ENCODE measurements around the gene ITPR2. TPM values are rescaled to one million over a fixed set of nuclear protein-coding genes. Genes with fewer than 3 reads are reported as not detected.

Gene ITPR2
- total RNA-seq, 1 experiment from 2014 or later = 26.0 TPM

GRCh38 chr12:26599096-26599695 is 233.8 kb downstream of the ITPR2 start:
- Histone ChIP-seq H3K79me2 (ENCODE audit: low read depth) (no peaks in the 10 kb centered on the region), H3K27ac (no peak overlapping the region), H3K27me3 (ENCODE audit: insufficient read depth, low read depth) (no peaks in the 10 kb centered on the region), H3K4me3 (no peak overlapping the region), H3K9me2 (ENCODE audit: insufficient read depth) (no peaks in the 10 kb centered on the region), H2AFZ (no peak overlapping the region), H3F3A (ENCODE audit: insufficient read depth, low read depth) (no peaks in the 10 kb centered on the region), H4K20me1 (ENCODE audit: insufficient read depth) (no peaks in the 10 kb centered on the region), H3K4me1 (replicated peaks; ENCODE audit: insufficient read depth) (no peaks in the 10 kb centered on the region), H3K9me3 (ENCODE audit: insufficient read depth, low read depth) (no peaks in the 10 kb centered on the region), H3K36me3 (ENCODE audit: low read depth) (no peaks in the 10 kb centered on the region), H3K4me2 (no peak overlapping the region)
- no peak for DNase-seq
- ChIA-PET CTCF (no interaction called here), POLR2A (ENCODE audit: unreplicated experiment) (no interaction called here)
- intact Hi-C loops (cut with micrococcal nuclease; ENCODE audit: unreplicated experiment) = no loop called here
- BruUV-seq (replicated peaks) = no TSS peak
- TF ChIP-seq EZH2 (IDR thresholded peaks at IDR 0.05; ENCODE audit: low read depth) = no peak
- TF ChIP-seq, protein P1, sequence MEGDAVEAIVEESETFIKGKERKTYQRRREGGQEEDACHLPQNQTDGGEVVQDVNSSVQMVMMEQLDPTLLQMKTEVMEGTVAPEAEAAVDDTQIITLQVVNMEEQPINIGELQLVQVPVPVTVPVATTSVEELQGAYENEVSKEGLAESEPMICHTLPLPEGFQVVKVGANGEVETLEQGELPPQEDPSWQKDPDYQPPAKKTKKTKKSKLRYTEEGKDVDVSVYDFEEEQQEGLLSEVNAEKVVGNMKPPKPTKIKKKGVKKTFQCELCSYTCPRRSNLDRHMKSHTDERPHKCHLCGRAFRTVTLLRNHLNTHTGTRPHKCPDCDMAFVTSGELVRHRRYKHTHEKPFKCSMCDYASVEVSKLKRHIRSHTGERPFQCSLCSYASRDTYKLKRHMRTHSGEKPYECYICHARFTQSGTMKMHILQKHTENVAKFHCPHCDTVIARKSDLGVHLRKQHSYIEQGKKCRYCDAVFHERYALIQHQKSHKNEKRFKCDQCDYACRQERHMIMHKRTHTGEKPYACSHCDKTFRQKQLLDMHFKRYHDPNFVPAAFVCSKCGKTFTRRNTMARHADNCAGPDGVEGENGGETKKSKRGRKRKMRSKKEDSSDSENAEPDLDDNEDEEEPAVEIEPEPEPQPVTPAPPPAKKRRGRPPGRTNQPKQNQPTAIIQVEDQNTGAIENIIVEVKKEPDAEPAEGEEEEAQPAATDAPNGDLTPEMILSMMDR (conservative IDR thresholded peaks at IDR 0.05) = no peak

DNA sequence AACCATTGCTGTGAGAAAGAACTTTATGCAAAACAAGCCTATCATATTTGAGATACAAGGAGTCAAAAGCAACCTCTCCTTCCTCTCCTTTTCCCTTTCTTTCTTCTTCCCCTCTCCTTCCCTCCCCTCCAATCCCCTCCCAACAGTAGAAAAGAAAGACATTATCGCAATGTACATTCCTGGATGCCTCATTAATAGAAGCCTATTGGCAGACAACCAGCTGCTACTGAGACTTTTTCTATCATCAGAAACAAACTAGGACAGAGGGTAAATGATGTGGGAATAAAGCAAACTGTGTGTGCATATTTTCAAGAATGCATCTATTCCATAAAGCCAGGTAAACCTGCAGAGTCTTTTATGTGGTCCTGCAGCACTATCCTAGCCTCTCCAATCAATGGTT is 237.2 kb downstream of the ITPR2 start:
- ChIA-PET CTCF (no interaction called here), POLR2A (ENCODE audit: unreplicated experiment) (no interaction called here)
- Histone ChIP-seq H3F3A (ENCODE audit: insufficient read depth, low read depth) (no peaks in the 10 kb centered on the region), H4K20me1 (ENCODE audit: insufficient read depth) (no peaks in the 10 kb centered on the region), H2AFZ (no peak overlapping the region), H3K4me2 (no peak overlapping the region), H3K4me1 (replicated peaks; ENCODE audit: insufficient read depth) (no peaks in the 10 kb centered on the region), H3K27ac (no peak overlapping the region), H3K4me3 (no peak overlapping the region), H3K79me2 (ENCODE audit: low read depth) (no peaks in the 10 kb centered on the region), H3K9me2 (ENCODE audit: insufficient read depth) (no peaks in the 10 kb centered on the region), H3K9me3 (ENCODE audit: insufficient read depth, low read depth) (no peaks in the 10 kb centered on the region), H3K36me3 (ENCODE audit: low read depth) (no peaks in the 10 kb centered on the region), H3K27me3 (ENCODE audit: insufficient read depth, low read depth) (no peaks in the 10 kb centered on the region)
- DNase-seq = no peak
- intact Hi-C loops (cut with micrococcal nuclease; ENCODE audit: unreplicated experiment) = no loop called here
- no TSS peak for BruUV-seq (replicated peaks)
- TF ChIP-seq, protein P1 (conservative IDR thresholded peaks at IDR 0.05) = no peak
- no peak for TF ChIP-seq EZH2 (IDR thresholded peaks at IDR 0.05; ENCODE audit: low read depth)

- no peak for DNase-seq
- no peaks in the 10 kb centered on the region for H3K36me3 ChIP-seq (ENCODE audit: low read depth)
- H3F3A ChIP-seq (ENCODE audit: insufficient read depth, low read depth) = no peaks in the 10 kb centered on the region
- H3K4me1 ChIP-seq (replicated peaks; ENCODE audit: insufficient read depth) = no peaks in the 10 kb centered on the region
- TF ChIP-seq EZH2 (IDR thresholded peaks at IDR 0.05; ENCODE audit: low read depth) = no peak
- TF ChIP-seq, protein P1 (conservative IDR thresholded peaks at IDR 0.05) = no peak
- no peak overlapping the region for H3K4me3 ChIP-seq
- H4K20me1 ChIP-seq (ENCODE audit: insufficient read depth) = no peaks in the 10 kb centered on the region
- H3K9me3 ChIP-seq (ENCODE audit: insufficient read depth, low read depth) = no peaks in the 10 kb centered on the region
- H3K79me2 ChIP-seq (ENCODE audit: low read depth) = no peaks in the 10 kb centered on the region
- BruUV-seq (replicated peaks) = no TSS peak
- no peak overlapping the region for H3K4me2 ChIP-seq
- H3K27me3 ChIP-seq (ENCODE audit: insufficient read depth, low read depth) = no peaks in the 10 kb centered on the region
- POLR2A ChIA-PET (ENCODE audit: unreplicated experiment) = no interaction called here
- CTCF ChIA-PET = no interaction called here
- no peak overlapping the region for H2AFZ ChIP-seq
- H3K27ac ChIP-seq = no peak overlapping the region
- intact Hi-C loops (cut with micrococcal nuclease; ENCODE audit: unreplicated experiment) = no loop called here
- H3K9me2 ChIP-seq (ENCODE audit: insufficient read depth) = no peaks in the 10 kb centered on the region
These were observed 252.4 kb downstream of the ITPR2 start for GRCh38 chr12:26580619-26581018.

All from PC-9 (cell line).